DOHH2 (cell line): ENCODE measurements around the gene PPP1R1B.

Experiments used
- H3F3A ChIP-seq: fragments of 200-600 bp; sonication (generic), shearing (Covaris generic); 2 replicates; pipeline ENCODE4 v1.6.0; 2016; ENCODE audit warnings: antibody characterized with exemption, mild to moderate bottlenecking; ENCODE audit not compliant: control insufficient read depth, insufficient read depth
- H3K27ac ChIP-seq: fragments of 200-600 bp; sonication (generic); 2 replicates; pipeline ENCODE4 v1.5.1; 2014; ENCODE audit warnings: low read depth, mild to moderate bottlenecking, low read length, moderate library complexity
- H3K27me3 ChIP-seq: fragments of 200-600 bp; sonication (generic); 2 replicates; pipeline ENCODE4 v1.6.1; 2014; ENCODE audit warnings: mild to moderate bottlenecking, low read length, mixed read lengths; ENCODE audit not compliant: control insufficient read depth
- H3K36me3 ChIP-seq: fragments of 200-600 bp; sonication (generic); 2 replicates; pipeline ENCODE4 v1.6.1; 2014; ENCODE audit warnings: mild to moderate bottlenecking, low read length, moderate library complexity, mixed read lengths; ENCODE audit not compliant: control insufficient read depth
- H3K4me1 ChIP-seq: fragments of 200-600 bp; sonication (generic); 2 replicates; pipeline ENCODE4 v1.6.1; 2014; ENCODE audit warnings: mild to moderate bottlenecking, low read length, mixed read lengths; ENCODE audit not compliant: control insufficient read depth
- H3K4me2 ChIP-seq: fragments of 200-600 bp; sonication (generic); 2 replicates; pipeline ENCODE4 v1.6.0; 2014; ENCODE audit warnings: mild to moderate bottlenecking, low read length, moderate library complexity
- H3K4me3 ChIP-seq: fragments of 200-600 bp; sonication (generic); 2 replicates; pipeline ENCODE4 v1.5.1; 2014; ENCODE audit warnings: mild to moderate bottlenecking, low read length, mixed read lengths
- H3K79me2 ChIP-seq: fragments of 200-600 bp; sonication (generic); 2 replicates; pipeline ENCODE4 v1.6.1; 2014; ENCODE audit warnings: mild to moderate bottlenecking, low read length, mixed read lengths; ENCODE audit not compliant: control insufficient read depth
- H3K9me2 ChIP-seq: fragments of 200-600 bp; sonication (generic); replicated peaks from 2 replicates; pipeline ENCODE4 v1.6.1; 2014; ENCODE audit warnings: mild to moderate bottlenecking, low read length, mixed read lengths; ENCODE audit not compliant: control insufficient read depth
- H3K9me3 ChIP-seq: fragments of 200-600 bp; sonication (generic); 2 replicates; pipeline ENCODE4 v1.6.1; 2014; ENCODE audit warnings: antibody characterized with exemption, low read length, mixed read lengths; ENCODE audit not compliant: control insufficient read depth, insufficient read depth
- H4K20me1 ChIP-seq: fragments of 200-600 bp; sonication (generic); 2 replicates; pipeline ENCODE4 v1.6.0; 2014; ENCODE audit warnings: low read depth, mild to moderate bottlenecking, antibody characterized with exemption, low read length, moderate library complexity; ENCODE audit not compliant: control insufficient read depth, insufficient read depth
- CTCF ChIP-seq: fragments of 200-600 bp; sonication (generic); IDR thresholded peaks from one replicate; pipeline ENCODE4 v1.5.1; 2014; ENCODE audit warnings: antibody characterized with exemption, mild to moderate bottlenecking, low read depth, low read length; ENCODE audit not compliant: poor library complexity, severe bottlenecking
- EZH2phosphoT487 ChIP-seq: fragments of 200-600 bp; sonication (generic); IDR thresholded peaks from 2 replicates; pipeline ENCODE4 v1.6.1; 2017; ENCODE audit warnings: borderline replicate concordance, mild to moderate bottlenecking, antibody characterized with exemption, low read length, moderate library complexity, mixed read lengths

Gene PPP1R1B

GRCh38 chr17:39665642-39666224 is 39.0 kb downstream of the PPP1R1B start:
- TF ChIP-seq CTCF (no peak), EZH2phosphoT487 (no peak)
- Histone ChIP-seq H3K9me3 (no peaks in the 10 kb centered on the region), H3K36me3 (peaks cover 16% of the 10 kb centered on the region), H3K4me3 (no peak overlapping the region), H3K27ac (no peak overlapping the region), H4K20me1 (no peaks in the 10 kb centered on the region), H3K4me2 (no peak overlapping the region), H3K79me2 (no peaks in the 10 kb centered on the region), H3K4me1 (peaks cover 13% of the 10 kb centered on the region), H3F3A (no peaks in the 10 kb centered on the region; the same call in 1 of the 2 replicates), H3K9me2 (no peaks in the 10 kb centered on the region), H3K27me3 (peaks cover 28% of the 10 kb centered on the region)

- Histone ChIP-seq H3F3A (no peaks in the 10 kb centered on the region; the same call in 1 of the 2 replicates), H4K20me1 (no peaks in the 10 kb centered on the region), H3K36me3 (peaks cover 11% of the 10 kb centered on the region), H3K4me2 (no peak overlapping the region), H3K27me3 (peaks cover 28% of the 10 kb centered on the region), H3K9me2 (no peaks in the 10 kb centered on the region), H3K79me2 (no peaks in the 10 kb centered on the region), H3K4me3 (no peak overlapping the region), H3K4me1 (peaks cover 13% of the 10 kb centered on the region), H3K27ac (no peak overlapping the region), H3K9me3 (no peaks in the 10 kb centered on the region)
- no peak for TF ChIP-seq EZH2phosphoT487
- no peak for TF ChIP-seq CTCF
These were observed 39.5 kb downstream of the PPP1R1B start for GRCh38 chr17:39666231-39666600.

GRCh38 chr17:39666601-39667261 is 40.0 kb downstream of the PPP1R1B start:
- Histone ChIP-seq H3K79me2 (no peaks in the 10 kb centered on the region), H3K4me2 (no peak overlapping the region), H3F3A (no peaks in the 10 kb centered on the region; the same call in 1 of the 2 replicates), H3K9me3 (no peaks in the 10 kb centered on the region), H3K36me3 (peaks cover 6% of the 10 kb centered on the region), H4K20me1 (no peaks in the 10 kb centered on the region), H3K27me3 (peaks cover 28% of the 10 kb centered on the region), H3K4me1 (peaks cover 13% of the 10 kb centered on the region), H3K9me2 (no peaks in the 10 kb centered on the region), H3K27ac (no peak overlapping the region), H3K4me3 (no peak overlapping the region)
- TF ChIP-seq CTCF (no peak), EZH2phosphoT487 (no peak)
